ENCODE results near the gene SUMF2. TPM values are rescaled to one million over a fixed set of nuclear protein-coding genes. Genes with fewer than 3 reads are reported as not detected.

Gene SUMF2
- 166 and 232 TPM in 2 replicates for total RNA-seq

GRCh38 chr7:56063882-56064625, at the start of gene SUMF2:
SUMF2 (plus strand) TSS chr7:56064286; CDS start chr7:56064312, 26 bp downstream.

DNA sequence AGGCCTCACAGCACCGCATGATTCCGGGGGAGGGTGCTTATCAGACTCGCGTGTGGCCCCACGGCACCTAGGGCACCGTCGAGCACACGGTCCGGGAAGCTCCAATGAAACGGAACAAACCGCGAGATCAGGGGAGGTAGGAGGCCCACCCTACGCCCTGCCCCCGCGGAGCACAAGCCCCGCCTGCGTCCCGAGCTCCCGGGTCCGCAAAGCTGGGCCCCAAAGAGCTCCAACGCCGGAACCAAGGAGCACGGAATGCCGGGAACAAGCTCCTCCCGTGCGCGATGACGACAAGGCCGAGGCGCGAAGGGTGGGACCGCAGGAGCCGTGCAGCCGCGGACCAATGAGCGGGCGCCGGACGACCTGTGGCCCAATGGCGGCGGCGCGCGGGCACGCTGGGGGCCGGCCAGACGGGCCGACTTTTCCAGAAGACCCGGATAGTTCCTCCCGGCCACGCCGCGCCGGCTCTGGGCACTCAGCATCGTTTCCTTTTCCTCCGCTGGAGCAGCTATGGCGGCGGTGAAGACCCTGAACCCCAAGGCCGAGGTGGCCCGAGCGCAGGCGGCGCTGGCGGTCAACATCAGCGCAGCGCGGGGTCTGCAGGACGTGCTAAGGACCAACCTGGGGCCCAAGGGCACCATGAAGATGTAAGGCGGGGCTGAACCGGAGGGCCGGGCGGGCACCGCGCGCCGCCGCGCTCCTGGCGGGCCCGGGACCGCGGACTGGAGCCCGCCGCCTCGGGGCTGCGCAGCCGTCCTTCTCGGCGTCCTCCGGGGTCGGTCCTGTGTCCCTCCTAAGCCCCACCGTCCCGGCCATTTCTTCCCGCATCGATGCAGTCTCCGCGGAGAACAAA, 12.5 kb upstream of the SUMF2 start, which contains the start of the genes CCT6A and PSPH:
TSS of gene CCT6A (plus strand) at position 427 of the 853 bp plus-strand sequence. CDS start at position 511, 84 bp downstream.
TSS of gene PSPH (minus strand) at position 106 of the 853 bp plus-strand sequence. CDS start 30,232 bp downstream, outside the sequence.

DNA sequence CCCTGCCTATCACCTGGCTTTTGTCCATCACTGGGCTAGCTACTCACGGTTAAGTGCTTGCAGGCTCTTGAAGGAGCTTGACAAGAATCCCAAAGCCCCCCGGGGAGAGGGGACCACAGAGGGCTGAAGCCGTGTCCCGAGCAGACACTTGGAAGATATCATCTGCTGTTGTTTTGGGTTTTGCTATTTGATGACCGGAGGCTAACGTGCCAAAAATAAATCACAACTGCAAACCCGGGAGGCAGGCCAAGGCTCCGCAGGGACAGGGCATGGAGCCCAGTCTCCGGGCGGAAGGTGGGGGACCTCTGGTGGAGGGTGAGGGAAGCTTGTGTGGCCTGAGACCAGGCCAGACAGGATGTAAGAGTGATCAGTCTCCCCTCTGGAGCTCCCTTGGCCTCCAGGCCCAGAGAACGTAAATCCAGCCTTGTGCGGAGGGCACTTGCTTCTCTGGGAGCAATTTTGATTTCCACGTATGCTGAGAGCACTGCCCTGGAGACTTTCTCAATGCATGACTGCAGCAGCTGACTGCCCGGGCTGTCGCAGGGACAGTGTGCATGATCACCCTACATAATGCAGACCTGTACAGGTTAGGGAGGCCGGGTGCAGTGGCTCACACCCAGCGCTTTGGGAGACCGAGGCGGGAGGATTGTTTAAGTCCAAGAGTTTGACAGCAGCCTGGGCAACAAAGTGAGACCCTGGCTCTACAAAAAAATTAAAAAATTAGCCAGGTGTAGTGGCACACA, 28.9 kb downstream of the SUMF2 start, which contains the start of gene PHKG1:
TSS of gene PHKG1 (minus strand) at position 164 of the 743 bp plus-strand sequence. CDS start 4,011 bp downstream, outside the sequence.

GRCh38 chr7:56106108-56107073, 42.3 kb downstream of the SUMF2 start, which contains the start of gene CHCHD2:
CHCHD2 (minus strand) TSS chr7:56106476; CDS start chr7:56106413, 63 bp downstream.

GRCh38 chr7:56115852-56116538, 51.9 kb downstream of the SUMF2 start, which contains the start of gene NUPR2:
NUPR2 (minus strand) TSS chr7:56116417; CDS start chr7:56116314, 103 bp downstream.

Other genes starting within 250 kb of the SUMF2 start
- not detected in 2 replicates for gene SEPTIN14, start 201.5 kb upstream of the SUMF2 start, total RNA-seq
- gene ZNF713, start 176.8 kb upstream of the SUMF2 start, total RNA-seq = 1.4 and 4.2 TPM in 2 replicates
- gene MRPS17, start 112.4 kb upstream of the SUMF2 start, total RNA-seq = 15.5 and 16.9 TPM in 2 replicates
- 27.3 and 35.6 TPM in 2 replicates for gene NIPSNAP2, start 99.7 kb upstream of the SUMF2 start, total RNA-seq
- gene PSPH, start 12.8 kb upstream of the SUMF2 start, total RNA-seq = 22.1 and 24.3 TPM in 2 replicates
- gene CCT6A, start 12.5 kb upstream of the SUMF2 start, total RNA-seq = 178 and 183 TPM in 2 replicates
- 0.47 and 1.0 TPM in 2 replicates for gene PHKG1, start 28.7 kb downstream of the SUMF2 start, total RNA-seq
- 280 and 400 TPM in 2 replicates for gene CHCHD2, start 42.2 kb downstream of the SUMF2 start, total RNA-seq
- gene NUPR2, start 52.1 kb downstream of the SUMF2 start, total RNA-seq = not detected in 2 replicates

All from bronchial smooth muscle cell (primary cell).